Endothelial cell of umbilical vein (primary cell): ENCODE results near the gene THEM5. TPM values are rescaled to one million over a fixed set of nuclear protein-coding genes. Genes with fewer than 3 reads are reported as not detected.

ENCODE experiments used
- BruUV-seq: library from RNA; stranded (reverse); fragments of 400-500 nt; replicated peaks from 2 replicates; lab custom pipeline; 2021; lab: Mats Ljungman, UMichigan
- CTCF ChIA-PET: fragments of 300-600, 350-600 bp; sonication (Branson Sonifier 250); formaldehyde crosslinking; loops from one replicate; lab custom pipeline; 2021; ENCODE audit warnings: antibody characterized with exemption, inconsistent platforms; lab: Charles Lee
- POLR2A ChIA-PET: fragments of 300-600, 350-600 bp; sonication (Branson Sonifier 250); formaldehyde crosslinking; loops from one replicate; lab custom pipeline; 2021; ENCODE audit warnings: antibody characterized with exemption, inconsistent platforms; lab: Charles Lee
- DNase-seq: peaks from one replicate; pipeline ENCODE4 v3.0.0-alpha.2; 2011; ENCODE audit warnings: low read depth, low spot score
- FAIRE-seq: peaks from 2 replicates; lab custom pipeline; 2011; peaks lifted over from hg19 to GRCh38; lab: Jason Lieb, UNC
- H2AFZ ChIP-seq: 2 replicates; pipeline ENCODE4 v1.6.0; 2012; ENCODE audit warnings: low read depth, low read length, control low read depth, inconsistent platforms
- H3K27ac ChIP-seq: 2 replicates; pipeline ENCODE4 v1.5.1; 2011; ENCODE audit warnings: low read depth, mild to moderate bottlenecking, control low read depth, low read length, moderate library complexity; ENCODE audit not compliant: insufficient read depth
- H3K27me3 ChIP-seq, 2 experiments: 2 replicates each; pipeline versions ENCODE4 v1.6.0 to v1.6.1; 2011; ENCODE audit warnings: low read length in 2 of 2, mixed read lengths in 1 of 2; ENCODE audit not compliant: control insufficient read depth in 2 of 2, insufficient read depth in 2 of 2
- H3K36me3 ChIP-seq, 2 experiments: 2 replicates in 1 of 2; 3 replicates in 1 of 2; pipeline ENCODE4 v1.5.1; 2011; ENCODE audit warnings: low read length in 2 of 2, mild to moderate bottlenecking in 1 of 2, moderate library complexity in 1 of 2; ENCODE audit not compliant: control insufficient read depth in 2 of 2, insufficient read depth in 2 of 2; ENCODE audit errors: extremely low read depth in 1 of 2
- H3K4me1 ChIP-seq: 3 replicates; pipeline ENCODE4 v1.5.1; 2011; ENCODE audit warnings: mild to moderate bottlenecking, low read length; ENCODE audit not compliant: control insufficient read depth, insufficient read depth; ENCODE audit errors: extremely low read depth
- H3K4me2 ChIP-seq: 2 replicates; pipeline ENCODE4 v1.6.1; 2011; ENCODE audit warnings: low read length, control low read depth, mixed read lengths; ENCODE audit not compliant: insufficient read depth
- H3K4me3 ChIP-seq, 3 experiments: fragments of 200-600 bp in 1 of 3; sonication (generic), shearing (Covaris generic) in 1 of 3; replicated peaks in 1 of 3; 2 replicates each; pipeline ENCODE4 v1.5.1; 2011 to 2016; ENCODE audit warnings: control low read depth in 3 of 3, low read length in 3 of 3, mild to moderate bottlenecking in 2 of 3, inconsistent platforms in 1 of 3, low read depth in 1 of 3, moderate library complexity in 1 of 3; ENCODE audit not compliant: insufficient read depth in 1 of 3
- H3K79me2 ChIP-seq: 2 replicates; pipeline ENCODE4 v1.6.0; 2012; ENCODE audit warnings: low read length, inconsistent platforms; ENCODE audit not compliant: control insufficient read depth, insufficient read depth
- H3K9ac ChIP-seq: replicated peaks from 2 replicates; pipeline ENCODE3; 2011; ENCODE audit warnings: low read length, control low read depth; ENCODE audit not compliant: insufficient read depth; ENCODE audit errors: extremely low read depth
- H3K9me1 ChIP-seq: replicated peaks from 3 replicates; pipeline ENCODE4 v1.6.0; 2011; ENCODE audit warnings: mild to moderate bottlenecking, low read length; ENCODE audit not compliant: control insufficient read depth, insufficient read depth; ENCODE audit errors: extremely low read depth
- H3K9me3 ChIP-seq: replicated peaks from 2 replicates; pipeline ENCODE4 v1.5.1; 2012; ENCODE audit warnings: low read length, inconsistent platforms; ENCODE audit not compliant: control insufficient read depth, insufficient read depth
- H4K20me1 ChIP-seq: replicated peaks from 2 replicates; pipeline ENCODE3; 2011; ENCODE audit warnings: mild to moderate bottlenecking, low read length; ENCODE audit not compliant: control insufficient read depth, insufficient read depth; ENCODE audit errors: extremely low read depth
- EZH2 ChIP-seq: IDR thresholded peaks from 2 replicates; pipeline ENCODE4 v1.6.1; 2012; ENCODE audit warnings: borderline replicate concordance, low read depth, mild to moderate bottlenecking, moderate library complexity, low read length, inconsistent platforms; ENCODE audit not compliant: severe bottlenecking
- FOS ChIP-seq: IDR thresholded peaks from 2 replicates; pipeline ENCODE4 v1.6.1; 2011; ENCODE audit warnings: mild to moderate bottlenecking, low read length, moderate library complexity, borderline replicate concordance; ENCODE audit not compliant: insufficient read depth
- GATA2 ChIP-seq: IDR thresholded peaks from 2 replicates; pipeline ENCODE4 v1.7.0; 2011; ENCODE audit warnings: low read depth, mild to moderate bottlenecking, moderate library complexity, mixed read lengths, low read length; ENCODE audit not compliant: insufficient read length, insufficient read depth
- JUN ChIP-seq: IDR thresholded peaks from 2 replicates; pipeline ENCODE4 v1.6.1; 2011; ENCODE audit warnings: borderline replicate concordance, low read depth; ENCODE audit not compliant: insufficient read length, insufficient read depth
- MAX ChIP-seq: IDR thresholded peaks from 2 replicates; pipeline ENCODE4 v1.6.1; 2011; ENCODE audit not compliant: insufficient read depth, insufficient read length
- MYC ChIP-seq: IDR thresholded peaks from one replicate; pipeline ENCODE4 v1.6.1; 2011; ENCODE audit warnings: mild to moderate bottlenecking, low read depth, low read length
- POLR2A ChIP-seq: IDR thresholded peaks from 2 replicates; pipeline ENCODE4 v1.6.1; 2012; ENCODE audit warnings: low read depth, mild to moderate bottlenecking, control low read depth, low read length
- POLR2AphosphoS5 ChIP-seq: IDR thresholded peaks from 2 replicates; pipeline ENCODE4 v1.6.1; 2012; ENCODE audit warnings: low read depth, mild to moderate bottlenecking, control low read depth, low read length, moderate library complexity; ENCODE audit not compliant: insufficient read depth
- dilution Hi-C: fragments of 300-500 bp; cut with MboI; formaldehyde crosslinking; loops from one replicate; pipeline ENCODE4 v1.15.0; 2019; ENCODE audit warnings: low sequenced_read_pairs; ENCODE audit not compliant: extremely low pct_ligation_motif_present
- intact Hi-C: fragments of 100-400 bp; cut with micrococcal nuclease; formaldehyde crosslinking; loops from one replicate; pipeline ENCODE4 v1.10.0; 2022
- polyA plus RNA-seq, 4 experiments: library from polyadenylated mRNA; depleted of rRNA in 3 of 4; stranded (reverse) in 3 of 4; unstranded in 1 of 4; fragments of >200 nt; gene quantifications; 2 replicates each; pipeline versions ENCODE4 v1.2.1 to v1.2.3, GENCODE V29; 2011 to 2012; ENCODE audit warnings: missing spikeins in 1 of 4
- total RNA-seq: library from RNA; stranded (reverse); gene quantifications from 2 replicates; pipeline ENCODE4 v1.2.3, GENCODE V29; 2021
- TF ChIP-seq, protein P1 (sequence below), 2 donors: IDR thresholded peaks; 1 replicate in 1 of 2; 2 replicates in 1 of 2; pipeline ENCODE4 v1.5.1; 2011; ENCODE audit warnings: low read length in 2 of 2, mild to moderate bottlenecking in 2 of 2, moderate library complexity in 2 of 2, control low read depth in 1 of 2, inconsistent platforms in 1 of 2, low read depth in 1 of 2; ENCODE audit not compliant: insufficient read depth in 1 of 2; ENCODE audit errors: extremely low read depth in 1 of 2

The THEM5 gene
- total and polyA plus RNA-seq, 2 donors (not counting 3 experiments of a cell fraction or from before 2014, with no cell fraction given), result not detected

DNA sequence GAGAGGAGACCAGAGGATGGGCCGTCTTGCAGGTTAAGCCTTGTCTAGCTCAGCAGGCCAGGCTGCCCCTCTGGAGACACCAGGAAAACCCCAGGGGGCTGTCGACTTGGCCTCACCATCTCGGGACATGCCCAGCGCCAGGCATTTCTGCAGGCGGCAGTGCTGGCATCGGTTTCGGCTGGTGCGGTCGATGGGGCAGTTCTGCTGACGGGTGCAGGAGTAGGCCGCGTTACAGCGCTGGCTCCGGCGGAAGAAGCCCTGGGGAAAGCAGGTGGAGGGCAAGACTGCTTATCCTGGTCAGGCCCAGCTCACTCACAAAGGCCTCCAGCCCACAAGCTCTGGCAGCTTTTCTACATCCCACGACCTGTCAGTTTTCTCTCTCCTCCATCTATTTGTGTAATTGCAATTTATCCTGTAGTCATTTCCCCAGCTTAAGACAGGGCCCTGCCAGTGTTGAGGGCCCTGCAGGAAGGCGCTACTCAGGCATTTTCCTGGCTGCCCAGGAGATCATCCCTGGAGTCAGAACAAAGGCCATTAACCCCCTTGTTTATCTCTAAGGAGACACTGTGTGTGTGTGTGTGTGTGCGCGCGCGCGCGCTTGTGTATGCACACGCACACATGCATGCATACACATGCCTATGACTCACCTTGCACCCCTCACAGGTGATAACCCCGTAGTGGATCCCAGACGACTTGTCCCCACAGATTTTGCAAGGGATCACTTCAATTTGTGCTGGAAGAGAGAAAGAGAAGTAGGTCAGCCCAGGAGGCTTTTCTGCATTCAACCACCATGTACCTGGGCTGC is 36.8 kb downstream of the THEM5 start:
- intact Hi-C loops, result no loop called here
- no peaks in the 10 kb centered on the region for H3K79me2 ChIP-seq
- CTCF ChIA-PET, result interaction anchor here (2.0 kb wide), 1 partner anchor 14 kb away, joined by 7 read pairs; no protein-coding TSS in a partner anchor

GRCh38 chr1:151815716-151816327 is 37.7 kb downstream of the THEM5 start:
- Histone ChIP-seq H2AFZ (no peak overlapping the region), H4K20me1 (no peaks in the 10 kb centered on the region), H3K4me1 (no peaks in the 10 kb centered on the region), H3K9ac (no peak overlapping the region), H3K9me1 (no peaks in the 10 kb centered on the region), H3K79me2 (no peaks in the 10 kb centered on the region), H3K4me3 (no peak overlapping the region), H3K4me2 (no peak overlapping the region), H3K36me3 (no peaks in the 10 kb centered on the region), H3K27ac (no peak overlapping the region), H3K9me3 (no peaks in the 10 kb centered on the region), H3K27me3 (peaks cover 0 to 3% of the 10 kb centered on the region in 2 experiments)
- ChIA-PET POLR2A (no interaction called here), CTCF (no interaction called here)
- BruUV-seq, result no TSS peak
- DNase-seq (no peak), FAIRE-seq (no peak)
- TF ChIP-seq FOS (no peak), MAX (no peak), POLR2A (no peak), GATA2 (no peak), JUN (no peak), EZH2 (no peak), POLR2AphosphoS5 (no peak), MYC (no peak)
- TF ChIP-seq, protein P1, sequence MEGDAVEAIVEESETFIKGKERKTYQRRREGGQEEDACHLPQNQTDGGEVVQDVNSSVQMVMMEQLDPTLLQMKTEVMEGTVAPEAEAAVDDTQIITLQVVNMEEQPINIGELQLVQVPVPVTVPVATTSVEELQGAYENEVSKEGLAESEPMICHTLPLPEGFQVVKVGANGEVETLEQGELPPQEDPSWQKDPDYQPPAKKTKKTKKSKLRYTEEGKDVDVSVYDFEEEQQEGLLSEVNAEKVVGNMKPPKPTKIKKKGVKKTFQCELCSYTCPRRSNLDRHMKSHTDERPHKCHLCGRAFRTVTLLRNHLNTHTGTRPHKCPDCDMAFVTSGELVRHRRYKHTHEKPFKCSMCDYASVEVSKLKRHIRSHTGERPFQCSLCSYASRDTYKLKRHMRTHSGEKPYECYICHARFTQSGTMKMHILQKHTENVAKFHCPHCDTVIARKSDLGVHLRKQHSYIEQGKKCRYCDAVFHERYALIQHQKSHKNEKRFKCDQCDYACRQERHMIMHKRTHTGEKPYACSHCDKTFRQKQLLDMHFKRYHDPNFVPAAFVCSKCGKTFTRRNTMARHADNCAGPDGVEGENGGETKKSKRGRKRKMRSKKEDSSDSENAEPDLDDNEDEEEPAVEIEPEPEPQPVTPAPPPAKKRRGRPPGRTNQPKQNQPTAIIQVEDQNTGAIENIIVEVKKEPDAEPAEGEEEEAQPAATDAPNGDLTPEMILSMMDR (IDR thresholded peaks at IDR 0.05; ENCODE audit: extremely low read depth in 1 of 2, insufficient read depth in 1 of 2, low read depth in 1 of 2, low read length in 2 of 2), result no peak
- intact Hi-C loops, result no loop called here
- dilution Hi-C loops, result no loop called here

More for the DNA sequence above, 36.8 kb downstream of the THEM5 start:
- Histone ChIP-seq H4K20me1 (no peaks in the 10 kb centered on the region), H2AFZ (no peak overlapping the region), H3K4me3 (no peak overlapping the region), H3K9me3 (no peaks in the 10 kb centered on the region), H3K27ac (no peak overlapping the region), H3K9me1 (no peaks in the 10 kb centered on the region), H3K36me3 (no peaks in the 10 kb centered on the region), H3K4me2 (no peak overlapping the region), H3K27me3 (peaks cover 0 to 3% of the 10 kb centered on the region in 2 experiments), H3K9ac (no peak overlapping the region), H3K4me1 (no peaks in the 10 kb centered on the region)
- no peak for TF ChIP-seq EZH2
- TF ChIP-seq POLR2A, result no peak
- dilution Hi-C loops, result no loop called here
- BruUV-seq, result no TSS peak
- POLR2A ChIA-PET, result interaction anchor here (0.7 kb wide), 1 partner anchor 40 kb away, joined by 3 read pairs; no protein-coding TSS in a partner anchor
- DNase-seq (no peak), FAIRE-seq (no peak)
